HG03060 (cell line): ENCODE data around the gene SLC4A5.

Experiments used
- ATAC-seq: cut with Tn5 transposase; IDR thresholded peaks from one replicate; pipeline ENCODE4 v1.9.1; 2021; ENCODE audit warnings: low read depth, moderate number of reproducible peaks; ENCODE audit not compliant: unreplicated experiment

Gene SLC4A5

DNA sequence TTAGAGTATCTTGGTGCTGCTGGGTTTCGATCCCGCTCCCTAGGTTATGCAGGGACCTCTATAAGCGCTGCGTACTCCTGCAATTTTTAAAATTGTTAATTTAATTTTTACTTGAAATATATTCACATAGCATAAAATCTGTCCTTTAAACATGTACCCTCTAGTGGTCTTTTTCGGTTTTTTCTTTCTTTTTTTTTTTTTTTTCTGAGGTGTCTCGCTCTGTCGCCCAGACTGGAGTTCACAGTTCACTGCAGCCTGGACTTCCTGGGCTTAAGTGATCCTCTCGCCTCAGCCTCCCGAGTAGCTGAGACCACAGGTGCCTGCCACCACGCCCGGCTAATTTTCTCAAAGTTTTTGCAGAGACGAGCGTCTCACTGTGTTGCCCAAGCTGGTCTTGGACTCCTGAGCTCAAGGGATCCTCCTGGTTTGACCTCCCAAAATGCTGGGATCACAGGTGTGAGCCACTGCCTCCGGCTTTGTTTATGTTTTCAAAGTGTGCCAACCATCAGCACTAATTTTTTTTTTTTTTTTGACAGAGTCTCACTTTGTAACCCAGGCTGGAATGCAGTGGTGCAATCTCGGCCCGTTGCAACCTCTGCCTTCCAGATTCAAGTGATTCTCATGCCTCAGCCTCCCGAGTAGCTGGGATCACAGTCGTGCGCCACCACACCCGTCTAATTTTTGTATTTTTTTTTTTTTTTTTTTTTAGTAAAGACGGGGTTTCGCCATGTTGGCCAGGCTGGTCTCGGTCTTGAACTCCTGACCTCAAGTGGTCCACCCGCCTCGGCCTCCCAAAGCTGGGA, 164.0 kb downstream of the SLC4A5 start:
- ATAC-seq = peak; percentile 1

DNA sequence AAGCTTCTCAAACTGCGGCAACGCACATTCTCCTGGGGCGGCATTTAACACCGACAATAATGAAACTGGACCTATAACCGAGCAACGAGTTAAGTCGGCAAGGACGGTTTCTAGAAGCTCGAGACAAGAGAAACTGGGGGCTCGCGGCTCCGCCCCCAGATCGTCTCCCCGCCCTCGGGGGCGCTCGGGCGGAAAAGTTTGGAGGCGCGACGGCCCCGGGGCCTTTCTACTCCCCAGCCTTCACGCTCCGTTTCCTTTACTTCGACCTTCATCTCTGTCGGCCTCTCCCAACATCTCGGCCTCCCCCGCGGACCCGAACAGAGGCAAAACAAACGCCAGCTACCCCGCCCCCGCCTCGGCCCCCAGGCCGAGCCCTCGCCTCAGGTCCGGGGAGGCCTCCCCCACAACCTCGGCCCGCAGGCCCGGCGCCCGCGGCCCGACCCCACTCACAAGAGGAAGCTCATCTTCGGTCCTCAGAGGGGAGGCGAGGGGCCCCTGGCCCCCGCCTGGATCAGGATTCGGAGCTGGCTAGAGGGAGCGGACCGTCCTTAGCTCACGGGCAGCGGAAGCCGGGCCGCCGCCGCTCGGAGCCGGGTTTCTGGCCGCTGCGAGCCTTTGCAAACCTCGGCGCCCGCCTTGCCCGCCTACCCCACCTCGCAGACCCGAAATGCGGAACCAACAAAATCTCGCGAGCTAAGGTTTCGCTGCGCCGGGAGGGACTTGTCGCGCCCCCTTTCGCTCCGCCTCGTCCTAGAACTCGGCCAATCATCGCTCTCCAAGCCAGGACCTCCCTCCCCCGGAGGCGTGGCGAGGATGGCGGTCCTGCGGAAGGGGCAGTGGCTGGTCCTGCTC, 164.8 kb downstream of the SLC4A5 start, which contains the start of gene MOB1A:
MOB1A (minus strand) TSS at position 669 of the 852 bp plus-strand sequence; CDS start at position 464, 205 bp downstream.
- ATAC-seq = peak; percentile 70

- no peak for ATAC-seq
Observed at GRCh38 chr2:74177696-74178095, 165.5 kb downstream of the SLC4A5 start.

DNA sequence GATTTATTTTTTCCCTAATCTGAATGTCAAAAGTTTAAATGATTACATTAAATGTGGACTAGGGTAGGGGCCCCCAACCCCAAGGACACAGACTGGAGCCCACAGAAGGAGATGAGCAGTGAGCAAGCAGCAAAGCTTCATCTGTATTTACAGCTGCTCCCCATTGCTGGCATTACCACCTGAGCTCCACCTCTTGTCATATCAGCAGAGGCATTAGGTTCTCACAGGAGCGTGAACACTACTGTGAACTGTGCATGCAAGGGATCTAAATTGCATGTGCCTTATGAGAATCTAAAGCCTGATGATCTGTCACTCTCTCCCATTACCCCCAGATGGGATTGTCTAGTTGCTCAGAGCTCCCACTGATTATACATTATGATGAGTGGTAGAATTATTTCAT, 168.3 kb downstream of the SLC4A5 start:
- ATAC-seq = no peak

GRCh38 chr2:74168739-74169138, 174.5 kb downstream of the SLC4A5 start:
- ATAC-seq = no peak
